NCI-H510A (cell line): Measurements from ENCODE around the gene PALD1.

ENCODE experiments used
- DNase-seq: peaks from one replicate; lab custom pipeline; 2025; lab: John Stamatoyannopoulos, UW

Gene PALD1

DNA sequence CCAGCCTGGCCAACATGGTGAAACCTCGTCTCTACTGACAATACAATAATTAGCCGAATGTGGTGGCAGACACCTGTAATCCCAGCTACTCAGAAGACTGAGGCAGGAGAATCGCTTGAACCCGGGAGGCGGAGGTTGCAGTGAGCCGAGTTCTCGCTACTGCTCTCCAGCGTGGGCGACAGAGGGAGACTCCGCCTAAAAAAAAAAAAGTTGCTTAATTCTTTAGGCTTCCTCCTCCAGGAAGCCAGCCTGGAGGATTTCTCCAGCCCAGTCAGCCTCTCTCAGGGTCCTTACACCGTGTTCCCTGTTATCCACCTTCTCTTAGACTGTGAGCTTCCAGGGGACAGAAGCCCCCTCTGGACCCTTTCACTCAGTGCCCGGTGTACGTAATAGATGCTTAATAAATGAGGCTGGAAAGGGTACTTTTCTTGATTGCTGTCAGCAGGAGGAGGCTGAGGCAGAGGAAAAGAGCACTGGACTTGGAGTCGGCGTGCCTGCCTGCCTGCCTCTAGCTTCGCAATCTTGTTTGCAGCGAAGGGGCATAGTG lies 20.7 kb upstream of the PALD1 start:
- DNase-seq, result no peak

DNA sequence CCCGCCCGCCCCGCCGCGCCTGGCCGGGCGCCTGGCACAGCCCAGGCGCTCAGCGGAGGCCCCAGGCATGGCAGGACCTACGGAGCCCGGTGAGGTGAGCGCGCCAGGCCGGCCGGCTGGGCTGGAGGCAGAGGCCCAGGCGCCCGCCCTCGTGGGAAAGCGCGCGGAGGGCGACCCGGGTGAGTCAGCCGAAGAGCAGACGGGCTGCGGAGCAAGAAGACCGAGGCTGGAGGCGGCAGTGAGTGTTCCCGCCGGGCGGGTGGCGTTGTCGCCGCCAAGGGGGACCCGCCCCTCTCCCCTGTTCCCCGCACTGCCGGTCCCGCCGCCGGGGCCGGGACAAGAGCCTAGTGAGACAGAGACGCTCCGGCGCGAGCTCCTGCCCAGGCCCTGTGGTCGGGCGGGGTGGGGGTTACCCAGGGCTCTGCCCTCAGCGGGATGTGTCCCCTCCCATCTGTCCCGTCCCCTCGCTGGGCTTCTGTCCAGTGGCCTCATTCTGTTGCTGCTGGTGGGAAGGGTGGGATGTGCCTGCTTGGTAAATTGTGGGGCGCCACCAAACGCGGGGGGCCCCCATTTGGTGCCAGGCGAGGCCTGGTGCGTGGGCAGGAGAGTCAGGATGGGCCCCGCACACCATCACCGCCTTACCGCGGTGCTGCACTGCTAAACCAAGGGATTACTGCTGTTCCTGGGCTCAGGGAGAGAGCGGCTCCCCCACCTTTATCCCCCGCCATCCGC lies 20.1 kb upstream of the PALD1 start:
- no peak for DNase-seq

DNA sequence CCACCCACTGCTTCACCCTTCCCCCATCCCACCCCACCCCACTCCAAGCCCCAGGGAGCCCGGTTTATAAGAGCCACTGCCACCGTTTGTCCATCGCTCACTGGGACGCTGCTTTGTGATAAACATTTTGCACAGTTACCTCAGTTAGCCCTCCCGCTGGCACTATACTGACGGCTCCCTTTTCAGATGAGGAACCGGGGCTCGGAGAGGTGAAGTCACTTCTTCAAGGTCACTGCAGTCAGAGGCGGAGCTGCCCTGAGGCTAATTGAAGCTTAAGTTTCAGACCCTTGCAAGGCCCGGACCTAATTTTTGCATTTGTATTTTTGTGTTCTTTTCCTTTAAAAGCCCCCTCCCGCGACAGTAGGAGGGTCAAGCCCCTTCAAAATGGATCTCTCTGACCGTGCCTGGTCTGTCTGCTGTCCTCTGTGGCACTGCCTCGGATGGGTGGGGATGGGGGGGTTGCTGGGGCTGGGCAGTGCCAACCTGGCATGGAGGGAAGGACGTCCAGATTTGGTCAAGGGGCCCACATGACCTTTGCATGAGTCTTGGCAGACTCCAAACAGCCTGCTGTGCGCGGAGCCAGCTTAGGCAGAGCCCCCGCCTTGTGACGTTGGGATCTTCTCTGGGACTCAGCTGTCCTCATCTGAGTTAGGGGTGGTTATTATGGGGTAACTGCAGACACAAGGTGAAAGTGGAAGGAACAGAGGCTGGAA lies 19.4 kb upstream of the PALD1 start:
- DNase-seq, result no peak

DNA sequence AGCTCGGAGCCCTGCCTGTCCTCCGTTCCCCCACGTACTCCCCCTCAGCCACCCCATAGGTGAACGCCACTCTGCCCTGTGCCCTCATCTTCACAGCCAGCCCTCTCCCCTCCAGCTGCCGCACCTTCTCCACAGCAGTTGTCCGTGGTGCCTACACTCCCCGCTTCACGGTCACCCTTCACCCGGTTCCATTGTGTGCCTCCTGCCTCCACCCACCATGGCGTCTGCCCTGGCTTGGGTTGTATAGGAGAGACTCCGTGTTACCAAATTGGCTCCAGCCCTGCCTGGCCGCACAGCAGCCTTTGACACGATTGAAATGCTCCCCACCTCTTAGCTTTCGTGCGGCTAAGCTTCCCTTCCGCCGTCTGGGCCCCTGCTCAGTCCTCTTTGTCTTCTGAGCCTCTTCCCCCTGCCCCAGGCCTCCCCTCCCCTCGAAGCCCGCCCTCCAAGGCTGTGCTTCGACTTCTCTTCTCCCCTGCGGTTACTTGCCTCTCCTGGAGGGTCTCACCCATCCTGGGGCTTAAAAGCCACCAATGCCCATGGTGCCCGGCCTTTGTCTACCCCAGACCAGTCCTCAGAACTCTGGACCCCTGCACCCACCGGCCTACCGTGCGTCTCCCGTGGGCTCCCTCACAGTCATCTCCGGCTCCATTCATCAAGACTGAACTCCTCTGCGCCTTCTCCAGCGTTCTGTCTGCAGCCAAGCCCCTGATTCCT lies 18.6 kb upstream of the PALD1 start:
- DNase-seq, result no peak

DNA sequence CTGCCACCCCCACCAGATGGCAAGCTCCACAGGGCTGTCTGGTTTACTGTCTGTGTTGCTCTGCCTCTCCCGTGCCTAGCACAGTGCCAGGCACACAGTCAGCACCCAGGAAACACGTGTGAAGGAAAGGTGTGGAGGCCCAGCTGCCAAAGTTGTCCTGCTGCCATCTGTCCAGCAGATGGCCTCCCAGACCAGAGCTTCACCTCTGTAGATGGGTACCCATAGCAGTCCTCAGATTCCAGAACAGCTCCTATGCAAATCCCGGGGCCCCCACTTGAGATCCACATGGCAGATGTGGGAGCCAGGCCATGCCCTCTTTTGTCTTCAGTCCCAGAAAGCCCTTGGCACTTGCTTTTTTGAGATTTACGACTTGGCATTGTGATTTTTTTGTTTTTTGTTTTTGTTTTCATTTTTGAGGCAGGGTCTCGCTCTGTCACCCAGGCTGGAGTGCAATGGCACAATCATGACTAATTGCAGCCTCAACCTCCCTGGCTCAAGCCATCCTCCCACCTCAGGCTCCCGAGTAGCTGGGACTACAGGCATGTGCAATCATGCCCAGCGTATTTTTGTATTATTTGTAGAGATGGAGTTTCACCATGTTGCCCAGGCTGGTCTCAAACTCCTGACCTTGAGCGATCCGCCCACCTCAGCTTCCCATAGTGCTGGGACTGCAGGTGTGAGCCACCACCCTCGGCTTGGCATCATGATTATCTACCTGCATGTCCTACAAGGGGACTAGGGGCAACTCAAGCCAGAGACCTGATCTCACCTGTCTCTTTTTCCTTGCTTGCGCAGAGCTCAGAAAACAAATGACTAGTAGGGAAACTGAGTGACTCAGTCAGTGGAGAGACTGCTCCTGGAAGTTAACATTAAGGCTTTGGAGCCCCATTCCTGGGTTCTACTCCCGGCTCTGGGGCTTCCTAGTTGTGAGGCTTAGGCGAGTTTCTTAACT lies 16.9 kb upstream of the PALD1 start:
- DNase-seq, result no peak

DNA sequence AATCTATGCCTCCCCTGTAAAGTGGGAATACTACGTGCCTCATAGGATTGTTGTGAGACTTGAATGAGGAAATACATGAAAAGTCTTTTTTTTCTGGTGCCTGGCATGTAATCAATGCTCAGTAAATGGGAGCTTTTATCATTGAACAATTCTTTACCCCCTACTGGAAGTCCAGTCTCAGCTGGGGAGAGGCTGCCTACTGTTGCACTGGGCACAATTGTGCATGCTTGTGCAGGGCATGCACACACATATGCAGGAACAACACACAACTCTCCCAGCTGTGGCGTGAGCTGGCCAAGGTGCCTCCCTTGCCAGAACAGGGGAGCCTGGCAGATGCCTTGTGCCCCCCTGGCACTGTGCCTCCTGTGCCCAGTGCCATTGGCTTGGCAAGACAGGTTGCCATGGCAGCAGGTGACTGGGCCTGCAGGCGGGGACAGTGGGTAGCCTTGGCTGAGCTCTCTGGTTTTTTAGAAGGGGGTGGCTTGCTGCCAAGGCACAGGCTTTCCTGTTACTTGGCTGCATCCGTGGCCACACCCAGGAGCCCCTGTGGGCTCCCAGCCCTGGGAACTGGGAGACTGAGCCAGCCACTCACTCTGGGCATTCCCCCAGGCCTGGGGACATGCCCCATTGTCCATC lies 16.1 kb upstream of the PALD1 start:
- no peak for DNase-seq

DNA sequence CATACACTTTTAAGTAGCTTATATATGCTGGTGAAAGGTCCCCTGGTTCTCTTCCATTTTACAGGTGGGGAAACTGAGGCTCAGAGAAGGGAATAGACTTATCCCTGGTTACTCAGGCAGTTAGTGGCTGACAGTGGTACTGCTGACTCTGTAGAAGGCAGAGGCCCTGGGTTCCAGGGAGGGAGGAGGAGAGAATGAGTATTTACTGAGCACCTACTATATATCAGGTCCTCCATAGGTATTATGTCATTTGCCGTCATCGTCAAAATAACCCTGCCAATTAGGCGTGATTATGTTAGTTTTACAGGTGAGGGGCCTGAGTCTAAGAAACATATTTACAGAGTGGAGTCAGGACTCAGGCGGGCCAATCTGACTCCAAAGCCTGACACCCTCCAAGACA lies 13.3 kb upstream of the PALD1 start:
- no peak for DNase-seq

DNA sequence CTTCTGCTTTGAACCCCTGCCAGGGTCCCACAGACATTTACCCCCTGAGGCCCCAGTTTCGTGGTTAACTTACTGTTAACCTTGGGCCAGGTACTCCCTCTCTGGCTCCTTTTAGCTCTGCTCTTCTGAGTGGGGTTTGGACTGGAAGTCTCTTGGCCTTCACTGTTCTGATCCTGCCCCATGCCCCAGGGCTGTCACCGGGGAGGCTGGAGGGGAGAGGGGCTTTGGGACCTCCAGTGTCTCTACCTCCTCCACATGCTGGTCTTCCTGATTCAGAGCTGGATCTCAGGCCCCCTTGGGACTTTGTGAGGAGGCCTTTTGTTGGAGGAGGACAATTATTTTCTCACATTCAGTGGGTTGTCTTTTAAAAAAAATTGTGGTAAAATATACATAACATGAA lies 12.7 kb upstream of the PALD1 start:
- DNase-seq, result no peak

DNA sequence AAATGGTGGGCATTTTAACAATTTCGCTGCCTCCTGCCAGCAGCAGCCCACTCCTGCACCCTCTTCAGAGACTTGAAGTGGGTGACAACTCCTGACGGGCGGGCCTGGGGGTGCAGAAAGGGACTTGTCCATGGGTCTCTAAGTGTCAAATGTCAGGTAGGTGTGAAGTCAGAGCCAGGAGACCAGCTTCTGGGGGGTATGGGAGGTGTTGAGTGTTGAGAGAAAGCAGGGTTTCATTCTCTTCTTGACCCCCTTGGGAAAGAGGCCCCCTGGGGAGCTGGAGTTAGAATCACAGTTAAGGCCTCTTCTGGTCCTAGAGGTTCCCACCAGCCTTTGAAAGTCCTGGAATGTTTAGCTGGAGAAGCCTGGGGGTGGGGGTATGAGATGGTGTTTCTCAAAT lies 11.6 kb upstream of the PALD1 start:
- DNase-seq, result no peak

DNA sequence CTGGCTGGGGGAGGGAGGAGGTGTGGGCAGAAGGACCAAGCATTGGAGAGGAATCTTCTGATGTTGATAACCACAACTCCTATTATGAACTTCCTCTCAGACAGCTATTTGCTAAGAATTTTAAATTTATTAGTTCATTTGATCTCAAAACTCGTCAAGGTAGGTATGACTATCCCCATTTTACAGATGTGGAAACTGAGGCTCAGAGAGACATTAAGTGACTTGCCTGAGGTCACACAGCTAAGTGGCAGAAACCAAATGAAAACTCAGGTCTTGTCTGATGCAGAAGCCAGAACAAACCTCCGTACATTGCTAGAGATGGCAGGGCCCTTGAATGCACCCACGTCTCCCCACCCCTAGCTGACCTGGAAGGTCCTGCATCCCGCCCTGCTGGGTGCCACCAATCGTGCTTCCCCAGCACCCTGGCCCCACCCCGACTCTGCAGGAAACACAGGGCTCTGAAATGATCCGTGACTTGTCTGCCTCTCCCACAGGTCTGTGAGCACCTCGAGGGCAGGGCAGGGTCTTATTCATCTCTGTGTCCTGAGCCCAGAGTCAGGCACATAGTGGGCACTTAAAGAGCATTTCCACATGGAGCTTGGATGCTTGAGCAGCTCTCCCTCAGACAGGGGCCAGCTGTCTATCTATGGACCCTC lies 5.6 kb upstream of the PALD1 start:
- no peak for DNase-seq

DNA sequence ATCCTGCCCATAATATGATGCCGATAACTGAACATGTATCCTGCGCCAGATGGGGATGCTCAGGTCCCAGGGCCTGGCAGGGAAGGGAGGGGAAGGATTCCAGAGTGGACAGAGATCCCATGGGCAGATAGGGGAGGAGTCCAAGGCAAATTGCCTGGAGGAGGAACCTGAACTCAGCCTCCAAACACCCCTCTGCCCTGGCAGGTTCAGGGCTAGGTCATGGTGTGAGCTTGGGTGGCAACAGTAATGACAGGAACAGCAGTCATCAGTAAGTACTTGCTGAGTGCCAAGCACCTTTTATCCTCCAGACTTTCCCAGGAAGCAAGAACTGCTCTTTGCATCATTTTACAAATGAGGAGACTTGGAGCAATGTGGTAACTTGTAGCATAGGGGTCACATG lies 3.8 kb upstream of the PALD1 start:
- DNase-seq, result no peak

DNA sequence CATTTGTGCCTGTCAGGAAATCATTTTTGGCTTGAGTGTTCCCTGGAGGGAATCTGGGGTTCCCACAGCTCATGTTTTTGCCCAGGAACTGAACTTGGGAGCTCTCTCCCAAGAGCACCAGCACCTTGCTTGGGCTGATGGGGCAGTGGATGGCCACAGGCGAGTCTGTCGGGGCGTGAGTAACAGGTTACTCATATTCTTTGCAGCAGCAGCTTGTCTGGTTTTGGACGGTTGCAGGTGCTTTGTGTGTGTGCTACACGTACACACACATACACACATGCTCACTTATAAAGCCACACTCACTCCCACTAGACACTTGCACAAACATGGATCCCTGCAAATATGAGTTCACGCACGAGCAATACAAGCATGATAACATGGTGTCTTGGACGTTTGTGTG lies 2.9 kb upstream of the PALD1 start:
- DNase-seq, result no peak

DNA sequence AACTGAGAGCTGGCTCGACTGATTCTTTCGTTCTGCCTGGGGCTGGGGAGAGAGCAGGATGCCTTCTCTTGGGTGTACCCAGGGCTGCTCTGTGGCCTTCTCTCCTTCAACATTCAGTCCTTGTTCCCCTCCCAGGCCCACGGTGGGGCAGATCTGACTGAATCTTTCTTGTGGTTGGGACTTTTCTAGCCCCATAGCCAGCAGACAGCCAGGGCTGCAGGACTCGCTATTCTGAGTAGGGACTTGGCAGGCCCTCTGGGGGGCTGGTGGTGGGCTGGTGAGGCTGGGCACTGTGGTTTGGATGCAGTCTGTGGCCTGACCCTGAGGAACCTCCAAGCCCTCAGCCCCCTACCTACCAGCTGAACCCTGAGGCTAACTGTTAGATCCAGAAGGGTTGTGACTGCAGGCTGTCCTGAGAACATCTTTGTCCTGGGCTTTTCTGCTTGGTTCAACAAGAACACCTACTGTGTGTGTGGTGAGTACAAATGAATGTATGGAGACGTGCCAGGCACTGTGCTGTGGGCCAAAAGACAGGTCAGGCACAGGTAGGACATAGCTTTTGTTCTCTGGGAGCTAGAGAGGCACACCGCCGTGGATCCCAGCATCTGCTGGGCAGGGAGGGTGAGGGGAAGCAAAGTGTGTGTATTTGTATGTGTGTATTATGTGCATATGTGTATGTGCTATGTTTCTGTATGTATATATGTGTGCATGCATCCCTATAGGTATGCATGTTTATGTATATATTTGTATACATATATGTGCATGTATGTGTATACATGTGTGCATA lies 2.1 kb upstream of the PALD1 start:
- DNase-seq, result no peak

DNA sequence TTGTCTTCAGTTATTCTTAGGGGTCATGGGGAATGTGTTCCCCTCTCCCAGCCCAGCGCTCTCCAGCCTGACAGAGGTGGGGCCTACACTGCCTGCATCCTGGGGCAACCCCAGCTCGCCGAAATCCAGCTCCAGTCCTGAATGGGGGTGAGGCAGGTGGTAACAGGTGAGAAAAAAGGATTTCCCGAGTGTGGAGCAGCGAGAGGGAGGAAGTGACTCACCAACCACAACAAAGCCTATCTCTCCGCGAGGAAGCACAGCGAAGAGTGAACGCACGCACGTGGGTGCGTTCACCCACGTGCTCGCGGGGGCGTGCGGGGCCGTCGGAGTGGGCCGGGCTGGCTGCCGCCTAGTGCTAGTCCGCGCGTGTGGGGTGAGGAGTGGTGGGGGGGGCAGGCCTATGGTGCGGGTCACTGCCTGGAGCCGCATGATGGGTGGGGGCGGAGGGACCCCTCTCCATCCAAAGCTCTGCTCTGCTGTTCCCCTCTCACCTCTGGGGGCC lies 855 bp upstream of the PALD1 start:
- DNase-seq, result no peak

DNA sequence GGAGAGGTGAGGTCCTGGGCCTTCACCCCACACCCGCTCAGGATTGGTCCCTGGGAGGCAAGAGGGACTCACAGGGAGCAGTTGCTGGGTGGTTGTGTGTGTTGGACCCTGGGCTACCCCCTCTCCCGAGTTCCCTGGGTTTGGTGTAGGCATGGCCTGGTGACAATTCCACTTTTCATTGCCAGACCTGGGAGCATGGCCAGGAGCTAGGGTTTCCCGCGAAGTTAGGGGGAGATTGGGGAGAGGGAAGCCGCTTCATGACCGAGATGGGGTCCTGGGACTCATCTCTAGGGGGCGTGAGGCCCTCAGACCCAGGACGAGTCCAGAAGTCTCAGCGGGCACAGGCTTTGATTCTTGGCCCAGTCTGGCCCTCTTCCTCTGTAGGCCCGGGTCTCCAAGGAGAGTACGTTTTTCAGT lies 606 bp downstream of the PALD1 start:
- no peak for DNase-seq

DNA sequence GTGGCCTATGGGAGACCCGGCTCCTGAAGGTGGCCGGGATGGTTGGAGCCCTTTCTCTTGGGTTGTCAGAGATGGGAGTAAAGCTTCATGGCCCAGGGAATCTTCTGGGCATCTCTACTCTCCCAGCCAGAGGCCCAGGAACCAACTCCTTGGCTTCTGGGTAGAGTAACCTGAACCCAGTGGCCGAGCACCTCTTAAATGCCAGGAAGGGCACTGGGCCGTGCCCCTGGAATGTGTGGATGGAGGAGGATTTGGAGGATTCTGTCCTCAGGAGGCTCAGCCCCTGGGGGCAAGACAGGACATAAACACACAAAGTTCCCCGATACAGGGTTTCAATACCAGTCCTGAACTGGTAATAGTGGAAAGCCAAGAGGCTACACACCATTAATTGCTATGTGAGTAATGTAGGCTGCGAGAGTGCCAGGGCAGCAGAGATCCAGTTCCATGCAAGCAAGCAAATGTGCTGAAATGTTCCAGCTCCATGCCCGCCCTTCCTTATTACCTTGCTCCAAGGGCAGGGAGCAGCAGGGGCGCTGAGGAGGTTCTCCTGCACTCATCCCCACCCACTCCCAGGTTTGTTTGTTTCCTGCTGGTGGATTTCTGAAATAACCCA lies 1.2 kb downstream of the PALD1 start:
- DNase-seq, result no peak

DNA sequence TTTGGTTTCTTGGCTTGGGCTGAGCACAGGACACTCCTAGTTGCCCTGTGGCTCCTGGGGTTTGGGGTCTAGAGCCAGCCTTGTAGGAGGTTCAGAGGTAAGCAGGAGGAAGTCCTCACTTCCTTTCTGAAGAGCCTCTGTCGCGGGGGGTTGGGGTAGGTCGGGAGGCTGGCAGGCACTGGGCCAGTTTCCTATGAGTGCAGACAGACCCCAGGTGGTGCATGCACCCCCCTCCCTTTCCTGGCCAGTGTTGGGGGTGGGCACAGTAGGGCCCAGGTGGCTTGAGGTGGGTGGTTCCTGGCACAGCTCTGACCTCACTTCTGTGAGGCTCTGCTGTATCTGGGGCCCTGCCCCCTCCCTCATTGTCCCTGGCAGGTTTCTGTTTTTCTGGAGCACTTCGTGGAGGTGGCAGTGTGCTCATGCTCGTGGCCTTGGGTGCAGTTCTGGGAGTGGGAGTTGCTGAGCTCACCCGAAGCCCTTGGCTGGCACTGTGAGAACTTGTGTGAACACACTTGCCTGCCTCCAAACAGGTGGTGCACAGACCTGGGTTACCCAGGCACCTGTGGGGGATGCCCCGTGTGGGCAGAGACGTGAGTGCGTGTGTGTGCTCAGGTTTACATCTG lies 1.8 kb downstream of the PALD1 start:
- DNase-seq, result no peak

DNA sequence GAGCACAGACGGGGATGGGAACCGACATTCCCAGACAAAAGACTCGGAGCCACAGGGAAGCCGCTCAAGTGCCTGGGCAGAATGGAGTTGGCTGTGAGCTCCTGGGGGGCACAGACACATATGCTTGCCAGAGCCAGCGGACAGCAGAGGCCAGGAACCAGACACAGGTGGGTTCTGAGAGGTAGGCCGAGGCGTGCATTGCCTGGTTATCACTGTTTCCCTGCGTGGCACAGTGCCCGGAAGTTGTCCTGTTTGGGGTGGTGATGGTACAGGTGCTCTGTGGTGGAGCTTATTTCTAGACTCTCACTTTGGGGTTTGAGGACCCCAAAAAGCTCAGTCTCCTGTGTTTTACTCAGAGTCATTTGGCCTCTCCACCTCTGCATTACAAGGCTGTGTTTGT lies 2.5 kb downstream of the PALD1 start:
- DNase-seq, result no peak
